Right lobe of liver (tissue), 6 donors: ENCODE data around the gene RBM19. TPM values are rescaled to one million over a fixed set of nuclear protein-coding genes. Genes with fewer than 3 reads are reported as not detected.

Source experiments
- ATAC-seq, 4 donors: fragments of 200-7000 bp; cut with Tn5 transposase; one replicate each; pipeline ENCODE4 v1.9.1; 2020; ENCODE audit warnings: mild to moderate bottlenecking in 4 of 4, moderate library complexity in 4 of 4
- DNase-seq, 3 donors: peaks; one replicate each; pipeline ENCODE4 v3.0.0-alpha.2; 2020
- H3K27ac ChIP-seq, 3 donors: fragments of 200-600 bp; one replicate each; pipeline ENCODE4 v1.8.0; 2022
- H3K27me3 ChIP-seq, 2 donors: fragments of 200-600 bp; one replicate each; pipeline ENCODE4 v1.8.0; 2022
- H3K36me3 ChIP-seq, 4 donors: fragments of 200-600 bp; sonication (generic) in 1 of 4; one replicate each; pipeline versions ENCODE4 v1.5.1 to v1.8.0; 2017 to 2022; ENCODE audit warnings: control low read depth in 1 of 4
- H3K4me1 ChIP-seq, 4 donors: fragments of 200-600 bp; sonication (generic) in 1 of 4; one replicate each; pipeline versions ENCODE4 v1.5.1 to v1.8.0; 2017 to 2022; ENCODE audit warnings: control low read depth in 1 of 4
- H3K4me3 ChIP-seq, 3 donors: fragments of 200-600 bp; one replicate each; pipeline ENCODE4 v1.8.0; 2022
- H3K9me3 ChIP-seq, 4 donors: fragments of 200-600 bp; sonication (generic) in 1 of 4; one replicate each; pipeline versions ENCODE4 v1.5.1 to v1.8.0; 2017 to 2022; ENCODE audit warnings: control low read depth in 1 of 4
- CTCF ChIP-seq, 4 donors: fragments of 200-600 bp in 3 of 4; fragments of 450-650 bp in 1 of 4; IDR thresholded peaks; one replicate each; pipeline versions ENCODE4 v1.5.1 to v1.8.0; 2016 to 2022; ENCODE audit warnings: antibody characterized with exemption in 4 of 4, mild to moderate bottlenecking in 2 of 4
- POLR2A ChIP-seq: fragments of 450-650 bp; IDR thresholded peaks from one replicate; pipeline ENCODE4 v1.6.1; 2017; ENCODE audit warnings: antibody characterized with exemption, mild to moderate bottlenecking
- WGBS: methylation state at CpG from one replicate; pipeline ENCODE4 v1.1.6; 2018; ENCODE audit warnings: low coverage, low lambda C conversion rate; ENCODE audit not compliant: insufficient coverage; ENCODE audit errors: missing lambda C conversion rate; 5-methylcytosine and 5-hydroxymethylcytosine counted together
- intact Hi-C, 2 donors: fragments of 100-400 bp; cut with DNase I; formaldehyde crosslinking; loops; one replicate each; pipeline versions ENCODE4 v1.11.2 to v1.14.1; 2022
- small RNA-seq, 2 experiments: library from RNA; depleted of rRNA; stranded (forward); fragments of <200 nt; gene quantifications; one replicate each; pipeline ENCODE3, GENCODE V24; 2016
- total RNA-seq, 6 experiments: library from RNA; depleted of rRNA in 2 of 6; stranded (reverse); fragments of >200 nt in 2 of 6; fragmentation: NEBNext Ultra II Directional in 3 of 6; extraction: Animal tissue kit (Norgen Biotek cat#: 25700) in 3 of 6; gene quantifications; one replicate each; pipeline versions ENCODE4 v1.1.0 to v1.2.4, GENCODE V29; 2016 to 2023
- donor health status: DM: no; HTN: yes; CAD: no.
- donor health status: DM: no; HTN: no; CAD: no.
- donor health status: DM: no; HTN: no; CAD: no.
- donor health status: DM: no; HTN: yes; CAD: no.
- donor health status: DM: no; HTN: yes; CAD: no.

Gene RBM19
- total RNA-seq, 6 experiments from 2014 or later = 11.3 to 17.2 (median 14.2) TPM

GRCh38 chr12:113770389-113770865 lies 195.7 kb downstream of the RBM19 start:
- Histone ChIP-seq H3K4me1 (peaks cover 0 to 18% (median 3%) of the 10 kb centered on the region in 4 donors), H3K36me3 (no peaks in the 10 kb centered on the region), H3K27ac (peak overlapping the region in 1 of 3 donors; percentile 54), H3K9me3 (no peaks in the 10 kb centered on the region), H3K27me3 (no peaks in the 10 kb centered on the region), H3K4me3 (no peak overlapping the region)
- 25% methylated on average over 5 of the region's 10 CpGs for WGBS
- TF ChIP-seq POLR2A = no peak
- no peak for TF ChIP-seq CTCF (IDR thresholded peaks at IDR 0.05)
- ATAC-seq (peak; percentile 72 to 88 (median 80)), DNase-seq (peak; percentile 72 to 87 (median 74))
- intact Hi-C loops = no loop called here

GRCh38 chr12:113769305-113769704 lies 196.8 kb downstream of the RBM19 start:
- intact Hi-C loops = no loop called here
- TF ChIP-seq CTCF (IDR thresholded peaks at IDR 0.05) (no peak), POLR2A (no peak)
- no CpG with 5 or more reads among the region's 9 CpGs for WGBS
- H3K27me3 ChIP-seq = no peaks in the 10 kb centered on the region
- no peaks in the 10 kb centered on the region for H3K36me3 ChIP-seq
- no peaks in the 10 kb centered on the region for H3K9me3 ChIP-seq
- H3K4me1 ChIP-seq = peaks cover 0 to 18% (median 3%) of the 10 kb centered on the region in 4 donors
- DNase-seq (no peak), ATAC-seq (no peak)
- no peak overlapping the region for H3K4me3 ChIP-seq
- peak overlapping the region in 1 of 3 donors; percentile 54 for H3K27ac ChIP-seq

DNA sequence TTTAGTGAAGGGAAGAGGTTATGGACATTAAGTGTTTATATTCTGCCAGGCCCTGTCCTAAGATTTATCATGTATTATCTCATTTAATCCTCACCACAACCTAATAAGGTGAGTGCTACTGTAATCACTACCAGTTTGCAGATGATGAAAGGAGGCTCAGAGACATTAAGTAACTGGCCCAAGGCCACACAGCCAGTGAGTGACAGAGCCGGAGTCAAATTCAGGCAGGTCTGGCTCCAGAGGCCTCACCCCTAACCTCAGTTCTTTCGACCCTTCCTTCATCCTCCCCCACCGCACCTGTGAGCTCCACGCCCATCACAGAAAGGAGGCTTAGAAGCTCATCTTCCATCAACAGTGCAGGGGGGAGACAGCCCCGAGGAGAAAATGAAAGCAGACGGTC lies 197.3 kb downstream of the RBM19 start:
- H3K4me3 ChIP-seq = no peak overlapping the region
- intact Hi-C loops = no loop called here
- TF ChIP-seq CTCF (IDR thresholded peaks at IDR 0.05) (no peak), POLR2A (no peak)
- H3K27ac ChIP-seq = no peak overlapping the region
- H3K36me3 ChIP-seq = no peaks in the 10 kb centered on the region
- DNase-seq = no peak
- 66% methylated on average over 5 of the region's 6 CpGs for WGBS
- H3K4me1 ChIP-seq = peaks cover 0 to 18% (median 3%) of the 10 kb centered on the region in 4 donors
- no peaks in the 10 kb centered on the region for H3K27me3 ChIP-seq
- H3K9me3 ChIP-seq = no peaks in the 10 kb centered on the region
- ATAC-seq = no peak

DNA sequence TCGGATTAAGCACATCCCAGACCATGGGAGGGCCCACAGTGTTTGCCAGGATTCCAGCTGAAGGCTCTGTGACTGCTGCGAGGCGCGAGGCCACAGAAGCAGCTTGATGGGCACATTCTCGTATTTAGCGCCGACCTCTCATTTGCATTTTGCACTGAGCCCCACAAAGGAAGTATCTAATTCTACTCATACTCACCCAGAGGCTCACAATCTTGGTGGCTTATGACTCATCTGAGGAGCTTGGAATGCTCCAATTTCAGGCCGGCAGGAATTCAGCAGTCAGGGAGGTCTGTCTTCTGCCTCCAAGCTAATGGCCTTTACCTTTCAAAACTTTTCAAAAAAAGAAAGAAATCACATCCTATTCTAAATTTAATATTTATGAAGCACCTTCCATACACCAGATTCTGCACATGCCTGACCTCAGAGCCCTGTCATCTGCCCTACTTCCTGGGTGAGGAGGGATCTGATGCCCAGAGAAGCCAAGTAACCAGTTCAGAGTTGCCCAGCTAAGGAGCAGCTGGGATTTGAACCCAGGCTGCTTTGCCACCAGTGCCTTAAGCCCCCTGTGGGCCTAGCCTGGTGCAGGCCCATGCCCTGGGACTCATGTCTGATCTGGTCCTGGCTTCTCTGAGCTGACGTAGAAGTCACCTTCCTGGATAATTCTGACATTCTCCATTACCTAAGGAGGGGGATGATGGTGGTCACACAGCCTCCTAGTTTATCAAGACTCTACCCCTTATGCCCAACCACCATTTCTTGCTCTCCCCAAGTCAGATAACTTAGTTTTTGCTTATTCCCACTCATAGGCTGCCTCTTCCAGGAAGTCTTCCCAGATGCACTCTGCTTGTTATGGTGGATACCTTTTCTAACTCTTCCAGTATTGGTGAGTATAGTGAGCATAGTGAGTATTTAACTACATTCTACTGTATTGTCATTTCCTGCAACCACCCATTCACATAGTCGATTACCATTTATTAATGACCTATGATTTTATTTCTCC lies 198.9 kb downstream of the RBM19 start:
- DNase-seq (no peak), ATAC-seq (peak in 1 of 4 donors; percentile 9)
- TF ChIP-seq CTCF (IDR thresholded peaks at IDR 0.05) (no peak), POLR2A (no peak)
- Histone ChIP-seq H3K27me3 (no peaks in the 10 kb centered on the region), H3K4me3 (no peak overlapping the region), H3K9me3 (no peaks in the 10 kb centered on the region), H3K36me3 (no peaks in the 10 kb centered on the region), H3K27ac (peak overlapping the region in 1 of 3 donors; percentile 48), H3K4me1 (peaks cover 0 to 18% (median 3%) of the 10 kb centered on the region in 4 donors)
- intact Hi-C loops = no loop called here
- WGBS = 83% methylated on average over 6 of the region's 10 CpGs

Small RNAs within 50 kb of the gene (small RNA-seq; reads per million reads assigned to genes)
- 0 reads per million in 2 experiments for gene DYNLL1P4
